ENCODE data around the gene BCOR.

Gene BCOR

GRCh38 chrX:40088299-40088625, 9.5 kb downstream of the BCOR start:
- no peaks in the 10 kb centered on the region for H3F3A ChIP-seq (ENCODE audit: insufficient read depth, low read length)
- H2AFZ ChIP-seq (ENCODE audit: low read length), result no peak overlapping the region
- H3K27me3 ChIP-seq (ENCODE audit: insufficient read depth, low read length), result no peaks in the 10 kb centered on the region
- H4K20me1 ChIP-seq (ENCODE audit: insufficient read depth, low read length), result no peaks in the 10 kb centered on the region
- H3K36me3 ChIP-seq (ENCODE audit: insufficient read depth, low read length), result peaks cover 18% of the 10 kb centered on the region; the same call in 1 of the 2 replicates
- no peak for TF ChIP-seq CTCF (IDR thresholded peaks at IDR 0.05; ENCODE audit: low read length)
- TF ChIP-seq EZH2 (IDR thresholded peaks at IDR 0.05; ENCODE audit: borderline replicate concordance, low read length), result no peak
- H3K4me1 ChIP-seq (ENCODE audit: insufficient read depth, low read length, severe bottlenecking), result peaks cover 54% of the 10 kb centered on the region
- no peak overlapping the region for H3K4me2 ChIP-seq (ENCODE audit: low read length)
- H3K9me2 ChIP-seq (ENCODE audit: low read depth, low read length), result no peaks in the 10 kb centered on the region
- no peak overlapping the region for H3K9ac ChIP-seq (ENCODE audit: low read length)
- H3K9me3 ChIP-seq (ENCODE audit: low read length), result no peaks in the 10 kb centered on the region
- H3K27ac ChIP-seq (ENCODE audit: low read depth, low read length, poor library complexity, severe bottlenecking), result no peak overlapping the region
- no peak overlapping the region for H3K4me3 ChIP-seq (ENCODE audit: low read depth, low read length, poor library complexity, severe bottlenecking)
- no peaks in the 10 kb centered on the region for H3K79me2 ChIP-seq (ENCODE audit: insufficient read depth, low read length)

- Histone ChIP-seq H4K20me1 (ENCODE audit: insufficient read depth, low read length) (no peaks in the 10 kb centered on the region), H3K36me3 (ENCODE audit: insufficient read depth, low read length) (peaks cover 14% of the 10 kb centered on the region; the same call in 1 of the 2 replicates), H3K27me3 (ENCODE audit: insufficient read depth, low read length) (no peaks in the 10 kb centered on the region), H3K9ac (ENCODE audit: low read length) (no peak overlapping the region), H3K9me2 (ENCODE audit: low read depth, low read length) (no peaks in the 10 kb centered on the region), H3K27ac (ENCODE audit: low read depth, low read length, poor library complexity, severe bottlenecking) (no peak overlapping the region), H2AFZ (ENCODE audit: low read length) (no peak overlapping the region), H3F3A (ENCODE audit: insufficient read depth, low read length) (no peaks in the 10 kb centered on the region), H3K79me2 (ENCODE audit: insufficient read depth, low read length) (peaks cover 4% of the 10 kb centered on the region; the same call in 1 of the 2 replicates), H3K4me1 (ENCODE audit: insufficient read depth, low read length, severe bottlenecking) (peaks cover 48% of the 10 kb centered on the region), H3K9me3 (ENCODE audit: low read length) (no peaks in the 10 kb centered on the region), H3K4me3 (ENCODE audit: low read depth, low read length, poor library complexity, severe bottlenecking) (no peak overlapping the region), H3K4me2 (ENCODE audit: low read length) (no peak overlapping the region)
- TF ChIP-seq EZH2 (IDR thresholded peaks at IDR 0.05; ENCODE audit: borderline replicate concordance, low read length) (no peak), CTCF (IDR thresholded peaks at IDR 0.05; ENCODE audit: low read length) (no peak)
Observed at GRCh38 chrX:40087425-40088298, 10.1 kb downstream of the BCOR start.

GRCh38 chrX:40086569-40087335, 11.0 kb downstream of the BCOR start:
- H3K27me3 ChIP-seq (ENCODE audit: insufficient read depth, low read length), result no peaks in the 10 kb centered on the region
- no peaks in the 10 kb centered on the region for H3K9me3 ChIP-seq (ENCODE audit: low read length)
- no peak overlapping the region for H3K27ac ChIP-seq (ENCODE audit: low read depth, low read length, poor library complexity, severe bottlenecking)
- no peak overlapping the region for H3K4me2 ChIP-seq (ENCODE audit: low read length)
- H3K36me3 ChIP-seq (ENCODE audit: insufficient read depth, low read length), result peaks cover 14% of the 10 kb centered on the region; the same call in 1 of the 2 replicates
- H2AFZ ChIP-seq (ENCODE audit: low read length), result no peak overlapping the region
- H3K4me3 ChIP-seq (ENCODE audit: low read depth, low read length, poor library complexity, severe bottlenecking), result no peak overlapping the region
- TF ChIP-seq CTCF (IDR thresholded peaks at IDR 0.05; ENCODE audit: low read length) (no peak), EZH2 (IDR thresholded peaks at IDR 0.05; ENCODE audit: borderline replicate concordance, low read length) (no peak)
- H3F3A ChIP-seq (ENCODE audit: insufficient read depth, low read length), result no peaks in the 10 kb centered on the region
- no peaks in the 10 kb centered on the region for H3K9me2 ChIP-seq (ENCODE audit: low read depth, low read length)
- peaks cover 39% of the 10 kb centered on the region for H3K4me1 ChIP-seq (ENCODE audit: insufficient read depth, low read length, severe bottlenecking)
- H3K9ac ChIP-seq (ENCODE audit: low read length), result no peak overlapping the region
- H4K20me1 ChIP-seq (ENCODE audit: insufficient read depth, low read length), result no peaks in the 10 kb centered on the region
- peaks cover 6% of the 10 kb centered on the region; the same call in 1 of the 2 replicates for H3K79me2 ChIP-seq (ENCODE audit: insufficient read depth, low read length)

Data from OCI-LY1 (cell line).